Subcutaneous adipose tissue (tissue), 4 donors: ENCODE data around the gene CACNA1E. TPM values are rescaled to one million over a fixed set of nuclear protein-coding genes. Genes with fewer than 3 reads are reported as not detected.

Experiments
- CTCF ChIP-seq: fragments of 450-650 bp; IDR thresholded peaks from one replicate; pipeline ENCODE4 v1.5.1; 2016; ENCODE audit warnings: low read depth, mild to moderate bottlenecking, control low read depth, antibody characterized with exemption, moderate library complexity
- total RNA-seq, 4 donors: library from RNA; depleted of rRNA; stranded (reverse); fragments of >200 nt; gene quantifications; one replicate each; pipeline ENCODE4 v1.1.0, GENCODE V29; 2016

CACNA1E gene
- total RNA-seq, 4 donors from 2014 or later = 0.16 to 0.19 TPM; not detected in 2

GRCh38 chr1:181647314-181648035 is 164.2 kb downstream of the CACNA1E start:
- no peak for TF ChIP-seq CTCF

- TF ChIP-seq CTCF = no peak
Observed at GRCh38 chr1:181651276-181651675, 168.0 kb downstream of the CACNA1E start.

GRCh38 chr1:181655756-181656155 is 172.4 kb downstream of the CACNA1E start:
- TF ChIP-seq CTCF = no peak

GRCh38 chr1:181656491-181656890 is 173.2 kb downstream of the CACNA1E start:
- no peak for TF ChIP-seq CTCF

GRCh38 chr1:181658581-181658980 is 175.3 kb downstream of the CACNA1E start:
- no peak for TF ChIP-seq CTCF

GRCh38 chr1:181659321-181659957 is 176.1 kb downstream of the CACNA1E start:
- TF ChIP-seq CTCF = no peak

- no peak for TF ChIP-seq CTCF
Observed at GRCh38 chr1:181660621-181661020, 177.3 kb downstream of the CACNA1E start.
